HG02870 (cell line): ENCODE results near the gene METTL27.
"Not testable (repeated sequence)": the region's sequence is repeated elsewhere in the genome, so short reads cannot be mapped to it uniquely, and the experiment has no call there.

ENCODE experiments used
- ATAC-seq: cut with Tn5 transposase; IDR thresholded peaks from one replicate; pipeline ENCODE4 v1.9.1; 2021; ENCODE audit warnings: mild to moderate bottlenecking, moderate library complexity; ENCODE audit not compliant: unreplicated experiment

The METTL27 gene

DNA sequence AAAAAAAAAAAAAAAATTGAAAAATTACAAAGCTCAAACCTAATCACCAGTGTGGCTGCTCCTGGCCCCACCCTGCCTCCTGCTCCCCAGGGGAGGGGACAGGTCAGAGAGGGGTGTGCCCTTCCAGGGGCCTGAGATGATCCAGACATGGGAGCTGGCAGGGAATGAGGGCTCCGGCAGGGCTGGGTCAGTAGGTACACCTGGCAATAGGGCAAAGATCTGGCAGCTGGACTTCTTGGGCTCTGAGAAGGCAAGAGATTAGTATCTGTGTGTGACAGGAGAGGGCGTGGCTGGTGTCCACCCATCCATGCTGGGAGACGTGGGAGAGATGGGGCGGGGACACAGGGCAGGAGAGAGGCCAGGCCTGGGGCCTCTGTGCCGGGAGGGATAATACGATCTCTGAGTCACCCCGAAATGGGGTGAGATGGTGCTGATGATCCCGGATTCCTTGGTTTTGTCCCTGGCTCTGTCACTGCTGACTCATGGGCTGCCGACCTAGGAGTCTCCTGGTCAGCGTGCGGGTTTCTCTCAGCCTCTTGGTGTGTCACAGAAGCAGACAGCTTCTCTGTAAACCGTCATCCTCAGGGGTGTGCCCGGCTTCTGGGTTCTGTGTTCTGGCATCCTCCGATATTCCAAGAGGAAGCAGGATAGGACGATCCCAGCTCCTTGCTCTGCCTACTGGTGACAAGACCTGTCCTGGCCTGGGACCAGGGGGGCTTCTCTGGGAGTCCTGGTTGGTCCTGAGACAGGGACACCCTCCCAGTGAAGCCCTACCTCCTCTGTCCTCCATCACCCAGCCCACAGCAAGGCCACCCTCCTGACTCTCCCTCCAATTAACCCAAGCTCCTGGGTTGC, 19.8 kb downstream of the METTL27 start:
- ATAC-seq = no peak

DNA sequence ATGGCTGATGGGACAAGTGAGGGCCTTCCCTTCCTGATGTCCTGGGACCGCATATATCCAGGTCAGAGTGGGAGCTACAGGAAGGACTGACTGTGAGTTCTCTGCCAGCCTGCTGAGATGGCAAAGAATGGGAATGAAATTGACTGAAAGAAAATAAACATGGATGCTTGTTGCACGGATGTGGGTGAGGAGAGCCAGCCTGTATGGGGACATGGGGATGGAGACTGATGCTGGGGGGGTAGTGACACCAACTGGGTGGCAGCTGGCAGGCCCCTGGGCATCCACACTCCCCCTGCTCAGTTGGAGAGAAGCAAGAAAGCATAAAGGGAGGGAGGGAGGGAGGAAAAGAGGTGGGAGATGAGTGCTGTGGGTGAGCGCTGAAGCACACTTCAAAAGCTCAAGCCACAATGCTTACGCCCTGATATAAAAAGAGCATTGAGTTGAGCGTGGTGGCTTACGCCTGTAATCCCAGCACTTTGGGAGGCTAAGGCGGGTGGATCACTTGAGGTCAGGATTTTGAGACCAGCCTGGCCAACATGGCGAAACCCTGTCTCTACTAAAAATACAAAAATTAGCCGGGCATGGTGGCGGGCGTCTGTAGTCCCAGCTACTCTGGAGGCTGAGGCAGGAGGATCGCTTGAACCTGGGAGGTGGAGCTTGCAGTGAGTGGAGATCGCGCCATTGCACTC, 20.6 kb downstream of the METTL27 start:
- not testable (repeated sequence) for ATAC-seq

DNA sequence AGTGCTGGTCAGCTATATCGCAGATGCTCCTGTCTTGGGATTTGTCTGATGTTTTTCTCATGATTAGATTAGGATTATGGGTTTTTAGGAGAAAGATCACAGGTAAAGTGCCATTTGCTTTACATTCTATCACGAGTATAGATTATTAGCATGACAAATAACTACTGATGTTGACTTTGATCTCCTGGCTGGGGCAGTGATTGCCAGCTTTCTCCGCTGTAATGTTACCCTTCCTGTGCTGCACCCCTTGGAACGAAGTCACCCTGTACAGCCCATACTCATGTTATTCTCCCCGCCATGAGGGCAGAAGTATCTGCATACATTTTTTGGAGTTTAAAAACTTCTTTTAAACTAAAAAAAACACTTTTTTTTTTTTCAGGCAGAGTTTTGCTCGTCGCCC, 22.3 kb downstream of the METTL27 start:
- ATAC-seq = no peak

DNA sequence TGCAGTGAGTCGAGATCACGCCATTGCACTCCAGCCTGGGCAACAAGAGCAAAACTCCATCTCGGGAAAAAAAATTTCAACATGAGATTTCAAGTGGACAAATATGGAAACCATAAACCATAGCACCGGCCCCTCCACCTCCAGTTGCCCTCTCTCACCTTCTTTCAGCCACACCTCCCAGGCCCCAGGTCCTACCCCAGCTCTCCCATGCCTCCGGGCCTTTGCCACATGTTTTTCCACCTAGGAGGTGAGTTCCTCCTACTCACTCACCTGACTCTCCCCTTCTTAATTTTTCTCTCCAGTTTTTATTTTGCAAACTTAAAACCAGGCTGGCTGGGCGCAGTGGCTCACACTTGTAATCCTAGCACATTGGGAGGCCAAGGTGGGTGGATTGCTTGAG, 25.2 kb downstream of the METTL27 start:
- ATAC-seq = no peak

DNA sequence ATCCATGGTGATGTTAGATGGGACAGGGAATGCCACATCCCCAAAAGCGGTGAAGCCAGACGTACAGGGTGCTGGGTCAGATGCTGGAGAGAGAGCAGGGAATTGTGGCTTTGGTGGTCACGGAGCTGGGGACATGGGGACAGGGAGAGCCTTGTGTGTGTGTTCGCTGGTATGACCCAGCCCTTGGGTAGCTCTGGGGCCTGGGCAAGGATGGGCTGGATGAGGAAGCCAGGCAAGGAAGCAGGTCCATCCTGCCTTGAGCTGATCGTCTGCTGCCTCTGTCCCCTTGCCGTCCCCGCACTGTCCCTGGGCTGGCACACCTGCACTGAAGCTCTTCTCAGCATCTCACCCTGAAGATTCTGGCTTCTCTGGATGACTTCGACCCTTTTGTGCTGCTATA, 26.9 kb downstream of the METTL27 start:
- ATAC-seq = no peak

DNA sequence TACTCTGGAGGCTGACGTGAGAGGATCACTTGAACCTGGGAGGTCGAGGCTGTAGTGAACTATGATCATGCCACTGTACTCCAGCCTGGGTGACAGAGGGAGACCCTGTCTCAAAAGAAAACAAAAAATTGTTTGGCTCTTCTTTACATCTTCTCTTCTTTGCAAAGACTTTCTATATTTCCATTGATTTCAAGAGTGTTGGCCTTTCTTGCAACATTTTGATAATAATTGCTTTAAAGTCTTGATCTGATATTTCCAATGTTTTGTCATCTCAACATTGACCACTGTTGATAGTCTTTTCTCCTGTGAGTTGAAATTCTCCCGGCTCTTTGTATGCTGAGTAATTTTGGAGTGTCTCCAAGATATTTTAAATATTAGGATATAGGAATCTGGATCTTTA, 29.3 kb downstream of the METTL27 start:
- ATAC-seq = no peak

DNA sequence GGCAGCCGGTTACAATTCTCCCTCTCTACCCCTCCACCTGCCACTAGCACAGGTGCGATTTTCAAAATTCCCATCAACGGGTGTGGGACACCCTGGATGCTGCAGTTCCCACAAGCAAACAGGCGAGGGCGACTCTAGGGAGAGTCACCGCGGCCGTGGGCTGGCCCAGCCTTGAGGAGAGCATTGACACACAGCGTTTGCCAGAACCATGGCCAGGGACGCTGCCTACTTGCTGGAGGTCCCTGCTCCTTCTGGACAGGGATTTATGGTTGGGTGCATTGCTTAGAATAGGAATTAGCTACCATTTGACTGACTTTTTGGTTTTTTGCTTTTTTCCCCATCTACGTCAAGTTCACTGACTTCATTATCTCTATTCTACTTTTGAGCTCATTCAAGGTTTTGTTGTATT, 30.6 kb downstream of the METTL27 start:
- ATAC-seq = no peak

DNA sequence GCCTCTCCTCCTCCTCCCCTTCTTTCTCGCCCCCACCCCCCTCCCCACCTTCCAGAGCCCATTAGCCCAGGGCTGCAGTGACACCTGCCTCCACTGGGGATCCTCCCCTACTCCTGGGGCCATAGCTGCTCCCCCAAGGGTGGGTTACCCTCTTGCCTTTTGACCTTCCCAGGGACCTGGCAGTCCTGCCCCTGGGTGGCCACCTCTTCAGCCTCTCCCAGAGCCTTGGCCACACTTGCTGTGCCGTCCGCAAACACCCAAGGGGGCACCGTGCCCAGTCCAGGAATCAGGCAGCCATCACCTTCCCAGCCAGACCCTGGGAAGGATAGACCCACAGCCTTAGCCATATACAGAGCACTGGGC, 31.3 kb downstream of the METTL27 start:
- no peak for ATAC-seq

DNA sequence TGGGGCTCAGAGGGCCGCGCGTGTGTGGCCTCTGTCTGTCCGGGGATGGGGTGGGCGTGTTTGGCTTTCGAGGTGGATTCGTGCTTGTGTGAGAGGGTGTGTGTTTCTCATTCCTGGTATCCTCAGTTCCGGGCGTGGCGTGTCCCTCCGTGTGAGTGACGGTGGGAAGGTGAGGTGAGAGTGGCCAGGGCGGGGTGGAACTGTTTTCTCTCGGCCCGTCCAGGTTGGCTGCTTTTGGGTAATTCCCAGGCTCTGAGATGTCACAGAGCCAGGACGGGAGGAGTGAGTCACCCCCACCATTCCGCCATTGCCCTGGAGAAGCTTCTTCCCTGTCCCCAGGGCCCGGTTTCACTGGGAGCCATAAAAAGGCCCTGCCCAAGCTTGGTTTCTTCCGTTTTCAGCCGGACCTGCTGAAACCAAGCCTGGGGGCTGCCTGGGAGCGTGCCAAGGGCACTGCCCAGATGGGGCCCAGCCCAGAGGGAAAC, 32.8 kb downstream of the METTL27 start:
- ATAC-seq = no peak

DNA sequence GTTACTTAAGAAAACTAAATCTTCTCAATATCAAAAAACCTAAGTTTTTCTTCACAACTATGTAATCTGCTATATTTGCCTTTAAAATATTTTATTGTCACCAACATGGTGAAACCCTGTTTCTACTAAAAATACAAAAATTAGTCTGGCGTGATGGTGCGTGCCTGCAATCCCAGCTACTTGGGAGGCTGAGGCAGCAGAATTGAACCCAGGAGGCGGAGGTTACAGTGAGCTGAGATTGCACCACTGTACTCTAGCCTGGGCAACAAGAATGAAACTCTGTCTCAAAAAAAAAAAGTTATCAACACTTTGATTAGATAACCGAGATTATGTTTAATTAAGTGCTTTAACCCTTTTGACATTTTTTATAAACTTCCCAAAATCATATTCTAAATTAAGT, 39.9 kb downstream of the METTL27 start:
- no peak for ATAC-seq

DNA sequence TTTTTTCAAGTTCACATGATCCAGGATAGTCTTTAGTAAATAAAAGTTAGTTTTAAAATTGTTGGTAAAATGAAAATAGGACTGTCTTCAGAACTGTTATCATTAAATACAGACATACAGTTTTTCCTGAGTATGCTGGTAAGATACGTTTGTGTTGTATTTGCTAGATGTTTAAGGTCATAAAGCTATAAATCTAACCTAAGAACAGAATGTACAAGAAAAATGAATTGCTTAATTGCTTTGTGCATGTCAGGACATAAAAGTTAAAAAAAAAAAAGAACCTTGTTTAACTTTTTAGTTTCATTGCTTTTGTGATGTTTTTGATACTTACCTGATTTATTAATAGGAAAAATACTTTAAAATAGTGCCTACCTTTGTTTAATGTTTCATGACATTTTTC, 40.7 kb downstream of the METTL27 start:
- no peak for ATAC-seq

DNA sequence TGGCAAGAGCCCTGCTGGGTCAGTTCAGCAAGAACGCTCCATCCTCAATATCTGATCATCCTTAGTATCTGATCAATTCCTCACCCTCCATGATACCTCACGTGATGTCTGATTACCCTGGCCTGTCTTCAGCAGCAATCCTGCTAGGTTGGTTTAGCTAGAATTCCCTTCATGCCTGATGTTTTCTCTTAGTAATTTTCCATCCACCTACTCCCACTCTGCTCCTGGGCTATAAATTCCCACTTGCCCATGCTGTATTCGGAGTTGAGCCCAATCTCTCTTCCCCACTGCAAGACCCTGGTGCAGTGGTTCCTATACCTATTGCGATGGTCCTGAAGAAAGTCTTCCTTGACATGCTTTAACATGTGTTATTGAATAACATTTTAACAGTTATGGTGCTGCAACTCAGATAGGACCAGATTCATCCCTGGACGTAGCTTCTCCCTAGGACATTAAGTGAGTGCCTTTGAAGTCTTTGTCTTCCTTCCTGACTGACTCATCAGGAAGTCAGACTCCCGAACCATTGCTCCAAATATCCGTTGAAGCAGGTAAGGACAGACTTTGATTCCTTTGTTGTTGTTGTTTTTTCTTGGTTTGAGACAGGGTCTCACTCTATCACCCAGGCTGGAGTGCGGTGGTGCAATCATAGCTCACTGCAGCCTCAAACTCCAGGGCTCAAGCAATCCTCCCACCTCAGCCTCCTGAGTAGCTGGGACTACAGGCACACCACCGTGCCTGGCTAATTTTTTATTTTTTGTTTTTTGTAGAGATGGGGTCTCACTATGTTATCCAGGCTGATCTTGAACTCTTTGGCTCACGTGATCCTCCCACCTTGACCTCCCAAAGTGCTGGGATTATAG, 42.8 kb downstream of the METTL27 start:
- ATAC-seq = no peak

DNA sequence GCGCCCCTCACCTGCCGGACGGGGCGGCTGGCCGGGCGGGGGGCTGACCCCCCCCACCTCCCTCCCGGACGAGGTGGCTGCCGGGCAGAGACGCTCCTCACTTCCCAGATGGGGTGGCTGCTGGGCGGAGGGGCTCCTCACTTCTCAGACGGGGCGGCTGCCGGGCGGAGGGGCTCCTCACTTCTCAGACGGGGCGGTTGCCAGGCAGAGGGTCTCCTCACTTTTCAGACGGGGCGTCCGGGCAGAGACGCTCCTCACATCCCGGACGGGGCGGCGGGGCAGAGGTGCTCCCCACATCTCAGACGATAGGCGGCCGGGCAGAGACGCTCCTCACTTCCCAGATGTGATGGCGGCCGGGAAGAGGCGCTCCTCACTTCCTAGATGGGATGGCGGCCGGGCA, 45.1 kb downstream of the METTL27 start:
- not testable (repeated sequence) for ATAC-seq

DNA sequence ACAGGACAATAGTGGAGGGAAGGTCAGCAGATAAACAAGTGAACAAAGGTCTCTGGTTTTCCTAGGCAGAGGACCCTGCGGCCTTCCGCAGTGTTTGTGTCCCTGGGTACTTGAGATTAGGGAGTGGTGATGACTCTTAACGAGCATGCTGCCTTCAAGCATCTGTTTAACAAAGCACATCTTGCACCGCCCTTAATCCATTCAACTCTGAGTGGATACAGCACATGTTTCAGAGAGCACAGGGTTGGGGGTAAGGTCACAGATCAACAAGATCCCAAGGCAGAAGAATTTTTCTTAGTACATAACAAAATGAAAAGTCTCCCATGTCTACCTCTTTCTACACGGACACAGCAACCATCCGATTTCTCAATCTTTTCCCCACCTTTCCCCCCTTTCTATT, 45.7 kb downstream of the METTL27 start:
- not testable (repeated sequence) for ATAC-seq

DNA sequence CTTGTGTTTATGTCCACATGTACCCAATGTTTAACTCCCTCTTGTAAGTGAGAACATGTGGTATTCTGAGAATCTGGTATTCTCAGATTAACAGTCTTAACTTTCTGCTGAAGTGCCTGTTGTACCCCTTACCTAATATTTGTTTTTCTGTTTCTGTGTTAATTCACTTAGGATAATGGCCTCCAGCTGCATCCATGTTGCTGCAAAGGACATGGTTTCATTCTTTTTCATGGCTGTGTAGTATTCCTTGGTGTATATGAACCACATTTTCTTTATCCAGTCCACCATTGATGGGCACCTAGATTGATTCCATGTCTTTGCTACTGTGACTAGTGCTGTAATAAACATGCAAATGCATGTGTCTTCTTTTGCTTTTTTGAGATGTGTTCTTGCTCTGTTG, 47.1 kb downstream of the METTL27 start:
- ATAC-seq = not testable (repeated sequence)

DNA sequence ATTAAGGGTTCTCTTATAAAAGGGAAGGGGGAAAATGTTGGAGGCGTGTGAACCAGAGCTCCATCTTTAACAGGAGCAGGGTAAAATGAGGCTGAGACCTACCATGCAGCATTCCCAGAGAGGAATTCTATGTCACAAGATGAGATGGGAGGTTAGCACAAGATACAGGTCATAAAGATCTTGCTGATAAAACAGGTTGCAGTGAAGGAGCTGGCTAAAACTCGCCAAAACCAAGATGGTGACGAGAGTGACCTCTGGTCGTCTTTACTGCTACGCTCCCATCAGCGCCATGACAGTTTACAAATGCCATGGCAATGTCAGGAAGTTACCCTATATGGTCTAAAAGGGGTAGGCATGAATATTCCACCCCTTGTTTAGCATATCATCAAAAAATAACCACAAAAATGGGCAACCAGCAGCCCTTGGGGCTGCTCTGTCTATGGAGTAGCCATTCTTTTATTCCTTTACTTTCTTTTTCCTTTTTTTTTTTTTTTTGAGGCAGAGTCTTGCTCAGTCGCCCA, 51.1 kb downstream of the METTL27 start:
- not testable (repeated sequence) for ATAC-seq

DNA sequence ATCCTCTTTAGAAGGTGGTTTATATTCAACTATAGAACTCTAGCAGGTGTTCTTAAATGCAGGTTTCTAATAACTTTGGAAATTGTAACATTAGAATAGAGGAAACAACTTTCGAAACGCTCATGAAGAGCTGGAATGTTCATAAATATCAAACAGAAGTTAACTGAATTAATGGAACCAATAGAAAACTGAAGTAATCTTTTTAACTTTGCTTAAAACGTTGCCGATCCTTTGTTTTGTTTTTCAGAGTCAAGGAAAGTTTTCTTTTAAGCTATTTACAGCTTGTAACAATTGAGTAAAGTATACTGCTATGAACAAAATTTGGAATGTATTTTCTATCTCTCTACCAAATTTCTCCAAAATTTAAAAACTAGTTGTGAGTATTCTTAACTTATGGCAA, 53.3 kb downstream of the METTL27 start:
- ATAC-seq = no peak

DNA sequence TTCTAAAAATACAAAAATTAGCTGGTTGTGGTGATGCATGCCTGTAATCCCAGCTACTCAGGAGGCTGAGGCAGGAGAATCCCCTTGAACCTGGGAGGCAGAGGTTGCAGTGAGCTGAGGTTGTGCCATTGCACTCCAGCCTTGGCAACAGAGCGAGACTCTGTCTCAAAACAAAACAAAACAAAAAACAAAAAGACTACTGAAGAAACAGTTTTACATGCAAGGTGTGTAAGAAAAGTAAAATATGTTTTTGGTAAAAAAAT, 54.6 kb downstream of the METTL27 start:
- ATAC-seq = not testable (repeated sequence)

DNA sequence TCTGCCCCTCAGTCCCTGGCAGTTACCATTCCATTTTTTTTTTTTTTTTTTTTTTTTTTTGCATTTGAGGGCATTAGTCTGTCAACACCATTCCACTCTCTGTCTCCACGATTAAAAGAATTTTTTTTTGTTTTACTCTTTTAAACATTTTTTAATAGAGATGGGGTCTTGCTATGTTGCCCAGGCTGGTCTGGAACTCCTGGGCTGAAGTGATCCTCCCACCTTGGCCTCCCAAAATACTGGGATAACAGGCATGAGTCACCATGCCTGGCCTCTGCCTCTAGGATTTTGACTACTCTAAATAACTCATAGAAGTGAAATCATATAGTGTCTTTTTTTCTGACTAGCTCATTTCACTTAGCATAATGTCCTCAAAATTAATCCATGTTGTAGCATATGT, 55.7 kb downstream of the METTL27 start:
- no peak for ATAC-seq
